Measurements from ENCODE around the gene PHF2.
"Not testable (repeated sequence)": the region's sequence is repeated elsewhere in the genome, so short reads cannot be mapped to it uniquely, and the experiment has no call there.

The PHF2 gene

DNA sequence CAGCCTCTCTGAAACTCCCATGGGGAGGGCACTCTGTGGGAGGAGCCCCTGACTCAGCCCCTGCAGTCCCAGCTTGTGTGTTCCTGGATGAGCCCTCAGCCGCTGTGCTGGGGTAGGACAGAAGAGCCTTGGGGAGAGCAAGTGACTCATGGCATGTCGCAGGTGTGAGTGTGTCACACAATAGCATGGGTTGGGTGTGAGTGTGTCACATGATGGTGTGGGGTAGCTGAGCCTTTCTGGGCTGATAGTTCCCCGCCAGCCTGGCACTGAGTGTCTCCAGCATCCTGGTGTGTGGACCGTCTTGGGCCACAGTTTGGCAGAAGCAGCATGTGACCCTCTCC, 83.4 kb downstream of the PHF2 start:
- no peak overlapping the region for H3K27ac ChIP-seq (ENCODE audit: low read depth, low read length)
- H3K9me3 ChIP-seq (ENCODE audit: low read length), result no peaks in the 10 kb centered on the region
- peaks cover 75% of the 10 kb centered on the region for H3K36me3 ChIP-seq (ENCODE audit: insufficient read depth, low read length)
- no peaks in the 10 kb centered on the region for H3K27me3 ChIP-seq (ENCODE audit: control insufficient read depth in 1 of 2, insufficient read depth in 2 of 2, low read length in 2 of 2)
- H3K9ac ChIP-seq (ENCODE audit: low read length), result no peak overlapping the region
- H3K4me1 ChIP-seq (ENCODE audit: insufficient read depth, low read length), result no peaks in the 10 kb centered on the region
- H3K4me3 ChIP-seq (ENCODE audit: low read depth in 1 of 2, low read length in 2 of 2), result no peak overlapping the region

DNA sequence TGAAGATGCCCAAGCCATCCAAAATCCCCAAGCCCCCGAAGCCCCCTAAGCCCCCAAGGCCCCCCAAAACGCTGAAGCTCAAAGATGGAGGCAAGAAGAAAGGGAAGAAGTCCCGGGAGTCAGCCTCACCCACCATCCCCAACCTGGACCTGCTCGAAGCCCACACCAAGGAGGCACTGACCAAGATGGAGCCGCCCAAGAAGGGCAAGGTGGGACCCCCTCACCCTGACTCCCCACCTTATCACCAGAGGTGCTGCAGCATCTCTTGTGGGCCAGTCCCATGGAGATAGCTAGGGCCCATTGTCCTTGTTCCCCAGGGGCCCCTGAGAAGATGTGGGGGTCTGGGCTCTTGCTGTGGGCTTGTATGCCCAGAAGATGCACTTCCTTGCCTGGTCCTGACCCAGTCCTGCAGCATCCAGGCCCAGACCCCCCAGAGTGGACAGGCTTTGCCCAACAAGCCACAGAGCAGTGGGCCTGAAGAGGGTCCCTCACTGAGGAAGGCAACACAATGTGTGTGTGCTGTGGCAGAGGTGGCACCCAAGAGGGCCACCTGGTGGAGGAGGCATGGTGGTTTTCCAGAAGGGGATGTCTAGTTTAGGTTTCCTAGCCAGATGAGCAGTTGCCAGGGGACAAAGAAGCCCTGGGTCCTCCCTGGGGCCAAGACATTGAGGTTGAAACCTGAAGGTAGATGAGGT, 84.1 kb downstream of the PHF2 start:
- H3K27me3 ChIP-seq (ENCODE audit: control insufficient read depth in 1 of 2, insufficient read depth in 2 of 2, low read length in 2 of 2), result no peaks in the 10 kb centered on the region
- H3K27ac ChIP-seq (ENCODE audit: low read depth, low read length), result no peak overlapping the region
- no peak overlapping the region for H3K4me3 ChIP-seq (ENCODE audit: low read depth in 1 of 2, low read length in 2 of 2)
- H3K4me1 ChIP-seq (ENCODE audit: insufficient read depth, low read length), result no peaks in the 10 kb centered on the region
- H3K9ac ChIP-seq (ENCODE audit: low read length), result no peak overlapping the region
- no peaks in the 10 kb centered on the region for H3K9me3 ChIP-seq (ENCODE audit: low read length)
- peaks cover 71% of the 10 kb centered on the region for H3K36me3 ChIP-seq (ENCODE audit: insufficient read depth, low read length)

DNA sequence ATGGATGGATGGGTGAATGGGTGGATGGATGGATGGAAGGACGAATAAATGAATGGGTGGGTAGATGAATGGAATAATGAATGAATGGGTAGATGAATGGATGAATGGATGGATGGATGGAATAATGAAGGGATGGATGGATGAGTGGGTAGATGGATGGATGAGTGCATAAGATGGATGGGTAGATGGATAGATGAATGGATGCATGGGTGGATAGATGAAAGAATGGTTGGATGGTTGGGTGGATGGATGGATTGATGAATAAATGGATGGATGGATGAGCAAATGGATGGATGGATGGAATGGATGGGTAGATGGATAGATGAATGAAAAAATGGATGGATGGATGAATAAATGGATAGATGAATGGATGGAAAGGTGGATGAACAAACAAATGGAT, 85.2 kb downstream of the PHF2 start:
- no peaks in the 10 kb centered on the region for H3K4me1 ChIP-seq (ENCODE audit: insufficient read depth, low read length)
- H3K27ac ChIP-seq (ENCODE audit: low read depth, low read length), result no peak overlapping the region
- H3K9me3 ChIP-seq (ENCODE audit: low read length), result no peaks in the 10 kb centered on the region
- no peak overlapping the region for H3K4me3 ChIP-seq (ENCODE audit: low read depth in 1 of 2, low read length in 2 of 2)
- peaks cover 68% of the 10 kb centered on the region for H3K36me3 ChIP-seq (ENCODE audit: insufficient read depth, low read length)
- no peaks in the 10 kb centered on the region for H3K27me3 ChIP-seq (ENCODE audit: control insufficient read depth in 1 of 2, insufficient read depth in 2 of 2, low read length in 2 of 2)
- H3K9ac ChIP-seq (ENCODE audit: low read length), result no peak overlapping the region

DNA sequence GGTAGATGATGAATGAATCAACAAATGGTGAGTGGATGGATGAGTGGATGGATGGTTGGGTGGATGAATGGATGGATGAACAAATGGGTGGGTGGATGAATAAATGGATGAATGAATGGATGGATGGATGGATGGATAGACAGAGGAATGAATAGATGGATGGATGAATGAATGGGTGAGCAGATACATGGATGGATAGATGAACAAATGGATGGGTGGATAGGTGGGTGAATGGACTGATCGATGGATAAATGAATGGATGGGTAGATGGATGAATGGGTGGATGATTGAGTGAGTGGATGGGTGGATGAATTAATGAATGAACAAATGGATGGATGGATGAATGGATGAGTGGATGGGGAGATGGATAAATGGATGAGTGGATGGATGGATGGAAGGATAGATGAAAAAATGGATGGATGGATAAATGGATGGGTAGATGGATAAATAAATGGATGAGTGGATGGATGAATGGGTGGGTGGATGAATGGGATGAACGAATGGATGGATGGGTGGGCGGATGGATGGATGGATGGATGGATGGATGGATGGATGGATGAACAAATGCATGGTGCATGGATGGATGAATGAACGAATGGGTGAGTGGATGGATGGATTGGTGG, 85.7 kb downstream of the PHF2 start:
- no peak overlapping the region for H3K27ac ChIP-seq (ENCODE audit: low read depth, low read length)
- H3K4me3 ChIP-seq (ENCODE audit: low read depth in 1 of 2, low read length in 2 of 2), result no peak overlapping the region
- no peaks in the 10 kb centered on the region for H3K9me3 ChIP-seq (ENCODE audit: low read length)
- H3K9ac ChIP-seq (ENCODE audit: low read length), result no peak overlapping the region
- H3K27me3 ChIP-seq (ENCODE audit: control insufficient read depth in 1 of 2, insufficient read depth in 2 of 2, low read length in 2 of 2), result no peaks in the 10 kb centered on the region
- peaks cover 64% of the 10 kb centered on the region for H3K36me3 ChIP-seq (ENCODE audit: insufficient read depth, low read length)
- no peaks in the 10 kb centered on the region for H3K4me1 ChIP-seq (ENCODE audit: insufficient read depth, low read length)

DNA sequence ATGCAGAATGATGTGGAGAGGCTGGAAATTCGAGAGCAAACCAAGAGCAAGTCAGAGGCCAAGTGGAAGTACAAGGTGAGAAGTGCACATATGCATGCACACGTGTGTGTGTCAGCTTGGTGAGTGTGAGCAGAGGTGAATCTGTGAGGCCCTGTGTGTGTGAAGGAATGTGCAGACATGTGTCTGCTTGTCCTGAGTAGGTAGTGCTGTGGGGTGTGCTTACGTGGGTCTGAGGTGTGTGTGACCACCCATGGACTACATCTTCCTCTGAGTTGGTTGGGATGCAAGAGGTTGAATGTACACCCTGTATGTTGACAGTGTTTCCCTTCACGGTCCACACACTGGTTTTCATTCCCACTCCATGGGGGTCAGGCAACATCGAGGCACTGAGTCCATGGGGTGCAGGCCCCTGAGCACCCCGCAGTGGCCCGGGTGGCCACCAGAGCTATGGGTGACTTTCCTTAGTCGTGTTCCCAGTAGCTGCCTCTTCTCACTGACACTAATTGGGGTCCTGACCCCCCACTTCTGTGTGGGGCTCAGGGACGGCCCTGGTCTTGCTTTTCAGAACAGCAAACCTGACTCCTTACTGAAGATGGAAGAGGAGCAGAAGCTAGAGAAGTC, 86.7 kb downstream of the PHF2 start:
- Histone ChIP-seq H3K36me3 (ENCODE audit: insufficient read depth, low read length) (peaks cover 60% of the 10 kb centered on the region), H3K4me3 (ENCODE audit: low read depth in 1 of 2, low read length in 2 of 2) (no peak overlapping the region), H3K27ac (ENCODE audit: low read depth, low read length) (no peak overlapping the region), H3K4me1 (ENCODE audit: insufficient read depth, low read length) (no peaks in the 10 kb centered on the region), H3K9ac (ENCODE audit: low read length) (no peak overlapping the region), H3K9me3 (ENCODE audit: low read length) (no peaks in the 10 kb centered on the region), H3K27me3 (ENCODE audit: control insufficient read depth in 1 of 2, insufficient read depth in 2 of 2, low read length in 2 of 2) (no peaks in the 10 kb centered on the region)

DNA sequence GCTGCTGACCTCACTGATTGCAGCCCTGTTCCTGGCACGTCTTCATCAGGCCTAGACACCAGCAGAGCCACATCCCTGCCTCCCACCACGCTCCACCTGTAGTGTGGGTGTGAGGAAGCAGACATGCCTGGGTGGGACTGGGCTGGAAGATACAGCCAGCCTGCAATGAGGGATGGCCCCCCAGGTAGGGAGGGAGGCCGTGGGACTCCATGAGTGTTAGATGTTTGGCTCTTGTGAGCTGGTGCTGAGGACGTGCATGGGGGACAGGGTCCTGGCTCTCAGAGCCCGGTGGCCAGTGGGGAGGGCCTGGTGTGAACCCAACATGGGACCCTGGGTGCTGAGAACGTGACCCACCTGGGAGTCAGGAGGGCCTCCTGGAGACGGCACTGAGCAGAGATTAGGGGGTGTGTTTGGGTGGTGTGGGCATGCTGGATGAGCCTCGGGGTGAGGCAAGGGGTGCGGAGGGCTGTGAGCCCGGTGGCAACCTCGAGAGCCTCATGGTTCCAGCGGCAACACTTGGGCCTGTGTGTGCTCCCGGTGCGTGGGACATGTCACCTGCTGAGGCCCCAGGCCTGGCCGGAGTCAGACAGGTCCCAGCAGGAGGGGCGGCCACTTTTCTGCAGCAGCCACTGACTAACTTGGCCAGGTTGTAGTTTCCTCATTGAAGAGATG, 87.6 kb downstream of the PHF2 start:
- H3K36me3 ChIP-seq (ENCODE audit: insufficient read depth, low read length), result peaks cover 50% of the 10 kb centered on the region
- H3K27ac ChIP-seq (ENCODE audit: low read depth, low read length), result no peak overlapping the region

DNA sequence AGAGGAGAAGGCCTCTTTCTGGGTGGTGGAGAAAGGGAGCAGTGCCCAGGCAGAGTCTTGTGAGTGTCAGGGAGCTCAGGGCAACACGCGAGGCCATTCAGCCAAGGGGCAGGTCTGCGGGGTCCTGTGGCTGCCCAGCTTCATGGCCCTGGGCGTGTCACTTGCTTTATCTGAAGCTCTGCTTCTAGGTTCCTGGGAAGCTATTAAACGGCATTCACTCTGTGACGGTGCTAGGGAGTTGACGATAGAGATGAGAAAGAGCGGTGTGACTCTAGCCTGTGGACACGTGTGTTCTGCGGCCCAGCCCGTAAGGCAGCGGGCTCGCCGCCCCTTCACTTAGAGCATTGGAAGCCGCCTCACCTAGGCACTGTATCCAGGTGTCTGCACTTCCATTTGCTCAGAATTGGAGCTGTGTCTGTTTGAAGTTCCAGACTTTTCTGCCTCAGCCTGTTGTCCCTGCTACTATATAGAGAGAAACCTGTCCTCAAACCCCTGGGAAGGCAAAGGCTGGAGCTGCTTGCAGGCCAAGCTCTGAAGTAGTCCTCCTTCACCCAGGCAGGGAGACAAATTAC, 88.3 kb downstream of the PHF2 start:
- no peak overlapping the region for H3K9ac ChIP-seq (ENCODE audit: low read length)
- H3K36me3 ChIP-seq (ENCODE audit: insufficient read depth, low read length), result peaks cover 44% of the 10 kb centered on the region
- H3K4me3 ChIP-seq (ENCODE audit: low read depth in 1 of 2, low read length in 2 of 2), result no peak overlapping the region
- no peaks in the 10 kb centered on the region for H3K4me1 ChIP-seq (ENCODE audit: insufficient read depth, low read length)
- H3K27ac ChIP-seq (ENCODE audit: low read depth, low read length), result no peak overlapping the region
- no peaks in the 10 kb centered on the region for H3K27me3 ChIP-seq (ENCODE audit: control insufficient read depth in 1 of 2, insufficient read depth in 2 of 2, low read length in 2 of 2)
- H3K9me3 ChIP-seq (ENCODE audit: low read length), result no peaks in the 10 kb centered on the region

More for the DNA sequence above, 87.6 kb downstream of the PHF2 start:
- H3K9ac ChIP-seq (ENCODE audit: low read length), result no peak overlapping the region
- no peaks in the 10 kb centered on the region for H3K9me3 ChIP-seq (ENCODE audit: low read length)
- no peak overlapping the region for H3K4me3 ChIP-seq (ENCODE audit: low read depth in 1 of 2, low read length in 2 of 2)
- H3K4me1 ChIP-seq (ENCODE audit: insufficient read depth, low read length), result no peaks in the 10 kb centered on the region
- H3K27me3 ChIP-seq (ENCODE audit: control insufficient read depth in 1 of 2, insufficient read depth in 2 of 2, low read length in 2 of 2), result no peaks in the 10 kb centered on the region

DNA sequence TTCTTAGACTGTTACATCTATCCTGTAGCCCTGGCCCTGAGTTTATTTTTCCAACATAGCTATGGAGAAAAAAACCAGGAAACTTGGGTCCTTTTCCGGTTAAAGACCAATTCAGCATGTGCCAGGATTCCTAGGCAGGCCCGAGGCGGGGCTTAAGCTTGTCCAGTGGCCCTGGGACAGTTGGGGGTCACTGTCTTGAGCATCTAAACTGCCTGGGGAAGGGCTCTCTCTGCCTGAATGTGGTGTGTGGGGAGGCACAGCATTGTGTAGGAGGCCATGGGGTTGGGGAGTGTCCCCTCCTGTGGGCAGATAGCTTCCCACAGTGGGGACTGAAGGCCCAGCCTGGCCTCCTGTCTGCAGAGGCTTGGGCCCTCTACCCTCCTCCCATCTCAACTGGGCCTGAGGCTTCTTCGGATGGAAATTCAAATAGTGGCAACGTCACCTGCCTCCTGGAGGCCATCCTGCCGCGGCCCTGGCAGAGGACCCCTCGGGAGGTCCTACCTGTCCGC, 88.8 kb downstream of the PHF2 start:
- Histone ChIP-seq H3K4me3 (ENCODE audit: low read depth in 1 of 2, low read length in 2 of 2) (no peak overlapping the region), H3K9me3 (ENCODE audit: low read length) (no peaks in the 10 kb centered on the region), H3K4me1 (ENCODE audit: insufficient read depth, low read length) (no peaks in the 10 kb centered on the region), H3K27me3 (ENCODE audit: control insufficient read depth in 1 of 2, insufficient read depth in 2 of 2, low read length in 2 of 2) (no peaks in the 10 kb centered on the region), H3K36me3 (ENCODE audit: insufficient read depth, low read length) (peaks cover 40% of the 10 kb centered on the region), H3K9ac (ENCODE audit: low read length) (no peak overlapping the region), H3K27ac (ENCODE audit: low read depth, low read length) (no peak overlapping the region)

DNA sequence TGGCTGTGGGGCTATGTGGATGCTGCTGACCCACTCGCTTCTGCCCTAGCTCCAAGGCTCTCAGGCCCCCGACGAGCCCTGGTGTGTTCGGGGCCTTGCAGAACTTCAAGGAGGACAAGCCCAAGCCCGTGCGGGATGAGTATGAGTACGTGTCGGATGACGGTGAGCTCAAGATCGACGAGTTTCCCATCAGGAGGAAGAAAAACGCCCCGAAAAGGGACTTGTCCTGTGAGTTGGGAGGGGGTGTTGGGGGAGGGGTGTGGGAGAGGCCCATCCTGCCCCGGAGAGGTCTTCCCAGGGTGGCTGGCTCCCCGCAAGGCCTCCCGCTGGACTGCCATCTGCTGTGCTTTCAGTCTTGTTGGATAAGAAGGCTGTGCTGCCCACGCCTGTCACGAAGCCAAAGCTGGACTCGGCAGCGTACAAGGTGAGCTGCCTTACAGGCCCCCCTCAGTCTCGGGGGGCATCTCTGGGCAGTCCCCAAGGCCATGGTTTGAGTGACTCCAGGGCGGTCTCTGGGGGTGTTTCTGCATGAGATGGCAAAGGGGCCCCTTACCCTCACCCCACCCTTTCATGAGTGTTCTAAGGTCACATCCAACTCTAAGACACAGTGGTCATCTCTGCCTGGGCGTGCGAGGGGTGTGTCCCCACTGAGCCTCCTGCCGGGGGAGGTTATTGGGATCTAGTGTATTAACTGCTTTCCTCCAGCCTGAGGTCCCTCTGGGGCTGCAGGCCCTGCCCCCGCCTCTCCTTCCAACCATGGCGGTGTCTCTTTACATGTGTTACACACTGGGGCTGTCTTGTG, 89.5 kb downstream of the PHF2 start:
- H3K36me3 ChIP-seq (ENCODE audit: insufficient read depth, low read length), result peaks cover 35% of the 10 kb centered on the region
- no peak overlapping the region for H3K9ac ChIP-seq (ENCODE audit: low read length)
- no peaks in the 10 kb centered on the region for H3K9me3 ChIP-seq (ENCODE audit: low read length)
- no peak overlapping the region for H3K4me3 ChIP-seq (ENCODE audit: low read depth in 1 of 2, low read length in 2 of 2)
- no peaks in the 10 kb centered on the region for H3K4me1 ChIP-seq (ENCODE audit: insufficient read depth, low read length)
- no peak overlapping the region for H3K27ac ChIP-seq (ENCODE audit: low read depth, low read length)
- no peaks in the 10 kb centered on the region for H3K27me3 ChIP-seq (ENCODE audit: control insufficient read depth in 1 of 2, insufficient read depth in 2 of 2, low read length in 2 of 2)

DNA sequence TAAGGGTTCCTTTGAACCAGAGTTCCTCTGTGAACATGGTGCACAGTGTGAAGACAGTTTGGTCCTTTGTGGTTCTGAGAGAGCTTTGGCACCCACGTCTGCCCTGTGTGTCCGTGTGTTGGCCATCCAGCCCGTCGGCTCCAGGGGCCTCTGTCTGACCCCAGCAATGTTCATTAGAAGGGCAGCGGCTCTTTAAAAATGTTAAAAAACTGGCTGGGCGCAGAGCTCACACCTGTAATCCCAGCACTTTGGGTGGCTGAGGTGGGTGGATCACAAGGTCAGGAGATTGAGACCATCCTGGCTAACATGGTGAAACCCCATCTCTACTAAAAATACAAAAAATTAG, 90.0 kb downstream of the PHF2 start:
- H3K27ac ChIP-seq (ENCODE audit: low read depth, low read length); H3K4me1 ChIP-seq (ENCODE audit: insufficient read depth, low read length); H3K9ac ChIP-seq (ENCODE audit: low read length); H3K9me3 ChIP-seq (ENCODE audit: low read length); H3K27me3 ChIP-seq (ENCODE audit: control insufficient read depth in 1 of 2, insufficient read depth in 2 of 2, low read length in 2 of 2); H3K4me3 ChIP-seq (ENCODE audit: low read depth in 1 of 2, low read length in 2 of 2): not testable (repeated sequence)
- H3K36me3 ChIP-seq (ENCODE audit: insufficient read depth, low read length), result peaks cover 32% of the 10 kb centered on the region

DNA sequence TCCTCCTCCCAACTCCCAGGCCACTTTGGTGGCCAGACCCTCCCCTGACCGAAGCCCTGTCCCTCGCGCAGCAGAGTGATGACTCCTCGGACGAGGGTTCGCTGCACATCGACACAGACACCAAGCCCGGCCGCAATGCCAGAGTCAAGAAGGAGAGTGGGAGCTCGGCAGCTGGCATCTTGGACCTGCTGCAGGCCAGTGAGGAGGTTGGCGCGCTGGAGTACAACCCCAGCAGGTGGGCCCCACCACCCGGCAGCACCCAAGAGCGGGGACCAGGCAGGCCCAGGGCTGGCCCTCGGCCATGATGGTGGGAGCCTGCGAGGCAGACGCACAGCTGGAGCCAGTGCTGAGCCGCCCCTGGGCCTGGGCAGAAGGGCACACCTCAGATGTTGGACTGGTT, 90.6 kb downstream of the PHF2 start:
- H3K27me3 ChIP-seq (ENCODE audit: control insufficient read depth in 1 of 2, insufficient read depth in 2 of 2, low read length in 2 of 2), result no peaks in the 10 kb centered on the region
- H3K4me1 ChIP-seq (ENCODE audit: insufficient read depth, low read length), result no peaks in the 10 kb centered on the region
- H3K36me3 ChIP-seq (ENCODE audit: insufficient read depth, low read length), result peaks cover 32% of the 10 kb centered on the region
- H3K9ac ChIP-seq (ENCODE audit: low read length), result no peak overlapping the region
- H3K9me3 ChIP-seq (ENCODE audit: low read length), result no peaks in the 10 kb centered on the region
- no peak overlapping the region for H3K27ac ChIP-seq (ENCODE audit: low read depth, low read length)
- H3K4me3 ChIP-seq (ENCODE audit: low read depth in 1 of 2, low read length in 2 of 2), result no peak overlapping the region

Data from muscle layer of colon (tissue), 2 donors.